ENCODE measurements around the gene DONSON.

DONSON gene

DNA sequence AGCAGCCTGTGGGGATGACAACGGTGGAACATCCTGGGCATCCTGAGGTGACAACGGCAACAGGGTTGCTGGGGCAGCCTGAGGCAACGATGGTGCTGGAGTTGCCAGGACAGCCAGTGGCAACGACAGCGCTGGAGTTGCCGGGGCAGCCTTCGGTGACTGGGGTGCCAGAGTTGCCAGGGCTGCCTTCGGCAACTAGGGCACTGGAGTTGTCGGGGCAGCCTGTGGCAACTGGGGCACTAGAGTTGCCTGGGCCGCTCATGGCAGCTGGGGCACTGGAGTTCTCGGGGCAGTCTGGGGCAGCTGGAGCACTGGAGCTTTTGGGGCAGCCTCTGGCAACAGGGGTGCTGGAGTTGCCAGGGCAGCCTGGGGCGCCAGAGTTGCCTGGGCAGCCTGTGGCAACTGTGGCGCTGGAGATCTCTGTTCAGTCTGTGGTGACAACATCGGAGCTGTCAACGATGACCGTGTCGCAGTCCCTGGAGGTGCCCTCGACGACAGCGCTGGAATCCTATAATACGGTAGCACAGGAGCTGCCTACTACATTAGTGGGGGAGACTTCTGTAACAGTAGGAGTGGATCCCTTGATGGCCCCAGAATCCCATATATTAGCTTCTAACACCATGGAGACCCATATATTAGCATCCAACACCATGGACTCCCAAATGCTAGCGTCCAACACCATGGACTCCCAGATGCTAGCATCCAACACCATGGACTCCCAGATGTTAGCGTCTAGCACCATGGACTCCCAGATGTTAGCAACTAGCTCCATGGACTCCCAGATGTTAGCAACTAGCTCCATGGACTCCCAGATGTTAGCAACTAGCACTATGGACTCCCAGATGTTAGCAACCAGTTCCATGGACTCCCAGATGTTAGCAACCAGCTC, 37.5 kb downstream of the DONSON start (continued):
- TF ChIP-seq, protein P1, sequence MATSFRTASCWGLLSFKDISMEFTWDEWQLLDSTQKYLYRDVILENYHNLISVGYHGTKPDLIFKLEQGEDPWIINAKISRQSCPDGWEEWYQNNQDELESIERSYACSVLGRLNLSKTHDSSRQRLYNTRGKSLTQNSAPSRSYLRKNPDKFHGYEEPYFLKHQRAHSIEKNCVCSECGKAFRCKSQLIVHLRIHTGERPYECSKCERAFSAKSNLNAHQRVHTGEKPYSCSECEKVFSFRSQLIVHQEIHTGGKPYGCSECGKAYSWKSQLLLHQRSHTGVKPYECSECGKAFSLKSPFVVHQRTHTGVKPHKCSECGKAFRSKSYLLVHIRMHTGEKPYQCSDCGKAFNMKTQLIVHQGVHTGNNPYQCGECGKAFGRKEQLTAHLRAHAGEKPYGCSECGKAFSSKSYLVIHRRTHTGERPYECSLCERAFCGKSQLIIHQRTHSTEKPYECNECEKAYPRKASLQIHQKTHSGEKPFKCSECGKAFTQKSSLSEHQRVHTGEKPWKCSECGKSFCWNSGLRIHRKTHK (tag by site-specific recombination; IDR thresholded peaks at IDR 0.05), result no peak
- TF ChIP-seq, protein P2, sequence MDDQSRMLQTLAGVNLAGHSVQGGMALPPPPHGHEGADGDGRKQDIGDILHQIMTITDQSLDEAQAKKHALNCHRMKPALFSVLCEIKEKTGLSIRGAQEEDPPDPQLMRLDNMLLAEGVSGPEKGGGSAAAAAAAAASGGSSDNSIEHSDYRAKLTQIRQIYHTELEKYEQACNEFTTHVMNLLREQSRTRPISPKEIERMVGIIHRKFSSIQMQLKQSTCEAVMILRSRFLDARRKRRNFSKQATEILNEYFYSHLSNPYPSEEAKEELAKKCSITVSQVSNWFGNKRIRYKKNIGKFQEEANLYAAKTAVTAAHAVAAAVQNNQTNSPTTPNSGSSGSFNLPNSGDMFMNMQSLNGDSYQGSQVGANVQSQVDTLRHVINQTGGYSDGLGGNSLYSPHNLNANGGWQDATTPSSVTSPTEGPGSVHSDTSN (CRISPR knock-in tag; IDR thresholded peaks at IDR 0.05), result no peak
- TF ChIP-seq ZNF677 (tag by site-specific recombination; IDR thresholded peaks at IDR 0.05), result no peak
- TF ChIP-seq, protein P3, sequence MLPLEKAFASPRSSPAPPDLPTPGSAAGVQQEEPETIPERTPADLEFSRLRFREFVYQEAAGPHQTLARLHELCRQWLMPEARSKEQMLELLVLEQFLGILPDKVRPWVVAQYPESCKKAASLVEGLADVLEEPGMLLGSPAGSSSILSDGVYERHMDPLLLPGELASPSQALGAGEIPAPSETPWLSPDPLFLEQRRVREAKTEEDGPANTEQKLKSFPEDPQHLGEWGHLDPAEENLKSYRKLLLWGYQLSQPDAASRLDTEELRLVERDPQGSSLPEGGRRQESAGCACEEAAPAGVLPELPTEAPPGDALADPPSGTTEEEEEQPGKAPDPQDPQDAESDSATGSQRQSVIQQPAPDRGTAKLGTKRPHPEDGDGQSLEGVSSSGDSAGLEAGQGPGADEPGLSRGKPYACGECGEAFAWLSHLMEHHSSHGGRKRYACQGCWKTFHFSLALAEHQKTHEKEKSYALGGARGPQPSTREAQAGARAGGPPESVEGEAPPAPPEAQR (tag by site-specific recombination; IDR thresholded peaks at IDR 0.05), result no peak
- TF ChIP-seq, protein P4, sequence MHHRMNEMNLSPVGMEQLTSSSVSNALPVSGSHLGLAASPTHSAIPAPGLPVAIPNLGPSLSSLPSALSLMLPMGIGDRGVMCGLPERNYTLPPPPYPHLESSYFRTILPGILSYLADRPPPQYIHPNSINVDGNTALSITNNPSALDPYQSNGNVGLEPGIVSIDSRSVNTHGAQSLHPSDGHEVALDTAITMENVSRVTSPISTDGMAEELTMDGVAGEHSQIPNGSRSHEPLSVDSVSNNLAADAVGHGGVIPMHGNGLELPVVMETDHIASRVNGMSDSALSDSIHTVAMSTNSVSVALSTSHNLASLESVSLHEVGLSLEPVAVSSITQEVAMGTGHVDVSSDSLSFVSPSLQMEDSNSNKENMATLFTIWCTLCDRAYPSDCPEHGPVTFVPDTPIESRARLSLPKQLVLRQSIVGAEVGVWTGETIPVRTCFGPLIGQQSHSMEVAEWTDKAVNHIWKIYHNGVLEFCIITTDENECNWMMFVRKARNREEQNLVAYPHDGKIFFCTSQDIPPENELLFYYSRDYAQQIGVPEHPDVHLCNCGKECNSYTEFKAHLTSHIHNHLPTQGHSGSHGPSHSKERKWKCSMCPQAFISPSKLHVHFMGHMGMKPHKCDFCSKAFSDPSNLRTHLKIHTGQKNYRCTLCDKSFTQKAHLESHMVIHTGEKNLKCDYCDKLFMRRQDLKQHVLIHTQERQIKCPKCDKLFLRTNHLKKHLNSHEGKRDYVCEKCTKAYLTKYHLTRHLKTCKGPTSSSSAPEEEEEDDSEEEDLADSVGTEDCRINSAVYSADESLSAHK (tag by site-specific recombination; IDR thresholded peaks at IDR 0.05), result no peak

DNA sequence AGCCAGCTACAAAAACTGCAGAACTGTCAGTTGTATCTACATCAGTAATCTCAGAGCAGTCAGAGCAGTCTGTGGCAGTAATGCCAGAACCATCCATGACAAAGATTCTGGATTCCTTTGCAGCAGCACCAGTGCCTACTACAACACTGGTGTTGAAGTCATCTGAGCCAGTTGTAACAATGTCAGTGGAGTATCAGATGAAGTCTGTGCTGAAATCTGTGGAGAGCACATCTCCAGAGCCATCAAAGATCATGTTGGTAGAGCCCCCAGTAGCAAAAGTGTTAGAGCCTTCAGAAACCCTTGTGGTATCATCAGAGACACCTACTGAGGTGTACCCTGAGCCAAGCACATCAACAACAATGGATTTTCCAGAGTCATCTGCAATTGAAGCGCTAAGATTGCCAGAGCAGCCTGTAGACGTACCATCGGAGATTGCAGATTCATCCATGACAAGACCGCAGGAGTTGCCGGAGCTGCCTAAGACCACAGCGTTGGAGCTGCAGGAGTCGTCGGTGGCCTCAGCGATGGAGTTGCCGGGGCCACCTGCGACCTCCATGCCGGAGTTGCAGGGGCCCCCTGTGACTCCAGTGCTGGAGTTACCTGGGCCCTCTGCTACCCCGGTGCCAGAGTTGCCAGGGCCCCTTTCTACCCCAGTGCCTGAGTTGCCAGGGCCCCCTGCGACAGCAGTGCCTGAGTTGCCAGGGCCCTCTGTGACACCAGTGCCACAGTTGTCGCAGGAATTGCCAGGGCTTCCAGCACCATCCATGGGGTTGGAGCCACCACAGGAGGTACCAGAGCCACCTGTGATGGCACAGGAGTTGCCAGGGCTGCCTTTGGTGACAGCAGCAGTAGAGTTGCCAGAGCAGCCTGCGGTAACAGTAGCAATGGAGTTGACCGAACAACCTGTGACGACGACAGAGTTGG, 38.4 kb downstream of the DONSON start:
- CTCF ChIA-PET, result no interaction called here
- Histone ChIP-seq H3K9me3 (ENCODE audit: control insufficient read depth, insufficient read depth, low read depth, low read length) (no peaks in the 10 kb centered on the region), H3K4me3 (ENCODE audit: low read depth, low read length) (no peak overlapping the region), H3K36me3 (ENCODE audit: control insufficient read depth in 2 of 2, insufficient read depth in 1 of 2, low read length in 2 of 2) (peaks cover 52 to 88% of the 10 kb centered on the region in 2 experiments), H3K27ac (ENCODE audit: extremely low read depth, low read depth, low read length) (no peak overlapping the region), H3K4me1 (ENCODE audit: control insufficient read depth, insufficient read depth, low read length) (peaks cover 7% of the 10 kb centered on the region)
- POLR2A ChIA-PET, result no interaction called here
- TF ChIP-seq, protein P5, sequence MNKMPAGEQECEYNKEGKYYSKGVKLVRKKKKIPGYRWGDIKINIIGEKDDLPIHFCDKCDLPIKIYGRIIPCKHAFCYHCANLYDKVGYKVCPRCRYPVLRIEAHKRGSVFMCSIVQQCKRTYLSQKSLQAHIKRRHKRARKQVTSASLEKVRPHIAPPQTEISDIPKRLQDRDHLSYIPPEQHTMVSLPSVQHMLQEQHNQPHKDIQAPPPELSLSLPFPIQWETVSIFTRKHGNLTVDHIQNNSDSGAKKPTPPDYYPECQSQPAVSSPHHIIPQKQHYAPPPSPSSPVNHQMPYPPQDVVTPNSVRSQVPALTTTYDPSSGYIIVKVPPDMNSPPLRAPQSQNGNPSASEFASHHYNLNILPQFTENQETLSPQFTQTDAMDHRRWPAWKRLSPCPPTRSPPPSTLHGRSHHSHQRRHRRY (tag by site-specific recombination; IDR thresholded peaks at IDR 0.05), result no peak
- TF ChIP-seq ZNF423 (tag by site-specific recombination; IDR thresholded peaks at IDR 0.05) (no peak), ZNF391 (tag by site-specific recombination; IDR thresholded peaks at IDR 0.05; ENCODE audit: borderline replicate concordance, low read depth) (no peak), ZNF549 (tag by site-specific recombination; IDR thresholded peaks at IDR 0.05) (no peak), ZNF155 (tag by site-specific recombination; IDR thresholded peaks at IDR 0.05) (no peak), ZNF660 (tag by site-specific recombination; IDR thresholded peaks at IDR 0.05) (no peak), SP3 (tag by site-specific recombination; IDR thresholded peaks at IDR 0.05) (no peak), ZBTB48 (tag by site-specific recombination; IDR thresholded peaks at IDR 0.05) (no peak), ZXDB (tag by site-specific recombination; IDR thresholded peaks at IDR 0.05) (no peak)
- TF ChIP-seq, protein P6, sequence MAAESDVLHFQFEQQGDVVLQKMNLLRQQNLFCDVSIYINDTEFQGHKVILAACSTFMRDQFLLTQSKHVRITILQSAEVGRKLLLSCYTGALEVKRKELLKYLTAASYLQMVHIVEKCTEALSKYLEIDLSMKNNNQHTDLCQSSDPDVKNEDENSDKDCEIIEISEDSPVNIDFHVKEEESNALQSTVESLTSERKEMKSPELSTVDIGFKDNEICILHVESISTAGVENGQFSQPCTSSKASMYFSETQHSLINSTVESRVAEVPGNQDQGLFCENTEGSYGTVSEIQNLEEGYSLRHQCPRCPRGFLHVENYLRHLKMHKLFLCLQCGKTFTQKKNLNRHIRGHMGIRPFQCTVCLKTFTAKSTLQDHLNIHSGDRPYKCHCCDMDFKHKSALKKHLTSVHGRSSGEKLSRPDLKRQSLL (tag by site-specific recombination; IDR thresholded peaks at IDR 0.05), result no peak
- TF ChIP-seq, protein P1 (tag by site-specific recombination; IDR thresholded peaks at IDR 0.05), result no peak
- TF ChIP-seq, protein P7, sequence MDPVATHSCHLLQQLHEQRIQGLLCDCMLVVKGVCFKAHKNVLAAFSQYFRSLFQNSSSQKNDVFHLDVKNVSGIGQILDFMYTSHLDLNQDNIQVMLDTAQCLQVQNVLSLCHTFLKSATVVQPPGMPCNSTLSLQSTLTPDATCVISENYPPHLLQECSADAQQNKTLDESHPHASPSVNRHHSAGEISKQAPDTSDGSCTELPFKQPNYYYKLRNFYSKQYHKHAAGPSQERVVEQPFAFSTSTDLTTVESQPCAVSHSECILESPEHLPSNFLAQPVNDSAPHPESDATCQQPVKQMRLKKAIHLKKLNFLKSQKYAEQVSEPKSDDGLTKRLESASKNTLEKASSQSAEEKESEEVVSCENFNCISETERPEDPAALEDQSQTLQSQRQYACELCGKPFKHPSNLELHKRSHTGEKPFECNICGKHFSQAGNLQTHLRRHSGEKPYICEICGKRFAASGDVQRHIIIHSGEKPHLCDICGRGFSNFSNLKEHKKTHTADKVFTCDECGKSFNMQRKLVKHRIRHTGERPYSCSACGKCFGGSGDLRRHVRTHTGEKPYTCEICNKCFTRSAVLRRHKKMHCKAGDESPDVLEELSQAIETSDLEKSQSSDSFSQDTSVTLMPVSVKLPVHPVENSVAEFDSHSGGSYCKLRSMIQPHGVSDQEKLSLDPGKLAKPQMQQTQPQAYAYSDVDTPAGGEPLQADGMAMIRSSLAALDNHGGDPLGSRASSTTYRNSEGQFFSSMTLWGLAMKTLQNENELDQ (tag by site-specific recombination; IDR thresholded peaks at IDR 0.05; ENCODE audit: low read depth), result no peak
- TF ChIP-seq, protein P8, sequence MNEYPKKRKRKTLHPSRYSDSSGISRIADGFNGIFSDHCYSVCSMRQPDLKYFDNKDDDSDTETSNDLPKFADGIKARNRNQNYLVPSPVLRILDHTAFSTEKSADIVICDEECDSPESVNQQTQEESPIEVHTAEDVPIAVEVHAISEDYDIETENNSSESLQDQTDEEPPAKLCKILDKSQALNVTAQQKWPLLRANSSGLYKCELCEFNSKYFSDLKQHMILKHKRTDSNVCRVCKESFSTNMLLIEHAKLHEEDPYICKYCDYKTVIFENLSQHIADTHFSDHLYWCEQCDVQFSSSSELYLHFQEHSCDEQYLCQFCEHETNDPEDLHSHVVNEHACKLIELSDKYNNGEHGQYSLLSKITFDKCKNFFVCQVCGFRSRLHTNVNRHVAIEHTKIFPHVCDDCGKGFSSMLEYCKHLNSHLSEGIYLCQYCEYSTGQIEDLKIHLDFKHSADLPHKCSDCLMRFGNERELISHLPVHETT (tag by site-specific recombination; IDR thresholded peaks at IDR 0.05), result no peak

All from HEK293 (cell line).